Tibial nerve (tissue), 3 donors: Measurements from ENCODE around the gene PFKFB3.

Experiments
- POLR2A ChIP-seq, 2 donors: fragments of 450-650 bp; IDR thresholded peaks; one replicate each; pipeline ENCODE4 v1.6.1; 2017; ENCODE audit warnings: antibody characterized with exemption in 2 of 2, mild to moderate bottlenecking in 2 of 2, moderate library complexity in 2 of 2
- TF ChIP-seq, protein P1 (sequence below), 5 experiments: fragments of 200-600 bp in 3 of 5; fragments of 450-650 bp in 2 of 5; sonication (generic) in 3 of 5; IDR thresholded peaks; one replicate each; pipeline ENCODE4 v1.5.1; 2016 to 2019; ENCODE audit warnings: antibody characterized with exemption in 5 of 5, mild to moderate bottlenecking in 3 of 5, moderate library complexity in 2 of 5

DNA sequence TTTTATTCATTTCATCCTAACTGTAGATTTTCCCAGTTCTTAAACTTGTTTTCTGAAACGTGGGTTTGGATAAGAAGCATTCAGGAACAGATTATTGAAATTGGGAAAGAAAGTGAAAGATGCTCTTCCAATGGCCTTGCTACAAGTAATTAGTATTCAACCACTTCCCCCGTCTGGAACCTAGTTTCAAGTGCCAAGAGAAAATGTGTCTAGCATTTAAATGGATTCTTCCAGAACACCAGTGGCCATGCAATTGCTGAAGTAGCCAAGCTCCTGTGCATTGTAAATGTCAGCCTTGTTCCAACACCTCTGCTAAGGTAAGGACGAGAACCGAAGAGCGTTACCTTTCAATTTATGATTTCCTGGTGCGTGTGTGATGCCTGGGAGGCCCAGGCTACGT, 68.2 kb downstream of the PFKFB3 start:
- TF ChIP-seq, protein P1, sequence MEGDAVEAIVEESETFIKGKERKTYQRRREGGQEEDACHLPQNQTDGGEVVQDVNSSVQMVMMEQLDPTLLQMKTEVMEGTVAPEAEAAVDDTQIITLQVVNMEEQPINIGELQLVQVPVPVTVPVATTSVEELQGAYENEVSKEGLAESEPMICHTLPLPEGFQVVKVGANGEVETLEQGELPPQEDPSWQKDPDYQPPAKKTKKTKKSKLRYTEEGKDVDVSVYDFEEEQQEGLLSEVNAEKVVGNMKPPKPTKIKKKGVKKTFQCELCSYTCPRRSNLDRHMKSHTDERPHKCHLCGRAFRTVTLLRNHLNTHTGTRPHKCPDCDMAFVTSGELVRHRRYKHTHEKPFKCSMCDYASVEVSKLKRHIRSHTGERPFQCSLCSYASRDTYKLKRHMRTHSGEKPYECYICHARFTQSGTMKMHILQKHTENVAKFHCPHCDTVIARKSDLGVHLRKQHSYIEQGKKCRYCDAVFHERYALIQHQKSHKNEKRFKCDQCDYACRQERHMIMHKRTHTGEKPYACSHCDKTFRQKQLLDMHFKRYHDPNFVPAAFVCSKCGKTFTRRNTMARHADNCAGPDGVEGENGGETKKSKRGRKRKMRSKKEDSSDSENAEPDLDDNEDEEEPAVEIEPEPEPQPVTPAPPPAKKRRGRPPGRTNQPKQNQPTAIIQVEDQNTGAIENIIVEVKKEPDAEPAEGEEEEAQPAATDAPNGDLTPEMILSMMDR (IDR thresholded peaks at IDR 0.05): no peak
- TF ChIP-seq POLR2A (IDR thresholded peaks at IDR 0.05): no peak
